Measurements from ENCODE around the gene FOXK1. TPM values are rescaled to one million over a fixed set of nuclear protein-coding genes. Genes with fewer than 3 reads are reported as not detected.
A peak's percentile ranks its signal among the peaks of the same experiment; 100 is the strongest.

FOXK1 gene
- total RNA-seq, 1 donor from 2014 or later, result 41.7 TPM

DNA sequence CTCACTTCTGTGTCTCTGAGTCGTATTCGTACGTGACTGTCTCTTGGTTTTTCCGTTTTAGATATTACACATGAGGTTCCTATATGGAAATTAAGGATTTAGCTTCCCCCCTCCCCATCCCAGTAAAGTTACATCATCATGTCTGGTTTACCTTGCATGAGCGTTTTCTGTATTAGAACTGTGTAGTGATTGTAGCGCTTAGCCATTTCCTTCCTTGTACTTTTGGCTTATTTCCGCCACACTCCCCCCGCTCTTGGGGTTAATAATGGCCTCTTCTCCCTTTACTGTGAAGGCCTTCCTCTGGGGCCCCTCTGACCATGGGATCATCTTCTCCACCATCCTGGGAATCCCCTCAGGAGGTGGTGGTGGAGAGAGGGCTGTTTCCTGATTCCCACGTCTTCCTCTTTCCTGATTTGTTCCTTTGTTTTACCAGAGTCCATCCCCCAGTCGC is 66.2 kb downstream of the FOXK1 start:
- H3K4me3 Mint-ChIP-seq (ENCODE audit: unreplicated experiment), result peak overlapping the region; percentile 30
- H3K27ac Mint-ChIP-seq (ENCODE audit: unreplicated experiment), result peak overlapping the region; percentile 59
- H3K27me3 Mint-ChIP-seq (ENCODE audit: unreplicated experiment), result peaks cover 7% of the 10 kb centered on the region
- no peak for DNase-seq
- no peaks in the 10 kb centered on the region for H3K36me3 Mint-ChIP-seq (ENCODE audit: unreplicated experiment)
- peaks cover 24% of the 10 kb centered on the region for H3K4me1 Mint-ChIP-seq (ENCODE audit: low read depth, unreplicated experiment)
- H3K9me3 Mint-ChIP-seq (ENCODE audit: unreplicated experiment), result peaks cover 2% of the 10 kb centered on the region
- TF ChIP-seq, protein P1, sequence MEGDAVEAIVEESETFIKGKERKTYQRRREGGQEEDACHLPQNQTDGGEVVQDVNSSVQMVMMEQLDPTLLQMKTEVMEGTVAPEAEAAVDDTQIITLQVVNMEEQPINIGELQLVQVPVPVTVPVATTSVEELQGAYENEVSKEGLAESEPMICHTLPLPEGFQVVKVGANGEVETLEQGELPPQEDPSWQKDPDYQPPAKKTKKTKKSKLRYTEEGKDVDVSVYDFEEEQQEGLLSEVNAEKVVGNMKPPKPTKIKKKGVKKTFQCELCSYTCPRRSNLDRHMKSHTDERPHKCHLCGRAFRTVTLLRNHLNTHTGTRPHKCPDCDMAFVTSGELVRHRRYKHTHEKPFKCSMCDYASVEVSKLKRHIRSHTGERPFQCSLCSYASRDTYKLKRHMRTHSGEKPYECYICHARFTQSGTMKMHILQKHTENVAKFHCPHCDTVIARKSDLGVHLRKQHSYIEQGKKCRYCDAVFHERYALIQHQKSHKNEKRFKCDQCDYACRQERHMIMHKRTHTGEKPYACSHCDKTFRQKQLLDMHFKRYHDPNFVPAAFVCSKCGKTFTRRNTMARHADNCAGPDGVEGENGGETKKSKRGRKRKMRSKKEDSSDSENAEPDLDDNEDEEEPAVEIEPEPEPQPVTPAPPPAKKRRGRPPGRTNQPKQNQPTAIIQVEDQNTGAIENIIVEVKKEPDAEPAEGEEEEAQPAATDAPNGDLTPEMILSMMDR (IDR thresholded peaks at IDR 0.05; ENCODE audit: partially characterized antibody, unreplicated experiment), result no peak

DNA sequence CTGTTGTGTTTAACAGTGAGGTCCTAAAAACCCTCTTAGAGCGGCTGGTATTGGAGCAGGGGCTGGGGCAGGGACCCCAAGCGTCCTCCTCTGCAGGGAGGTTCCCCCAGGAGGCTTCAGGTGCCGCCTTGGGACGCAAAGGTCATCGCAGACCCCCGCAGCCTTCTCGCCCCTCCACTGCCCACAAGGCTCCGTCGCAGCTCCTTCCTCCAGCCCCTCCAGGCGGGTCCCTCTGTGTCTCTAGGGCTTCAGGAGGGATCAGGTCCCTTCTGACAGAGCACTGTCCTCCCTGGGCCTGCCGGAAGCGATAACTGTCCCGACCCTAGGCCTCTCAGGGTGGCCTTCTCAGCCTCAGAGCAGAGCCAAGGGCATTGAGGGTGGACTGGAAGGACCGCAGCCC is 67.3 kb downstream of the FOXK1 start:
- no peak overlapping the region for H3K4me3 Mint-ChIP-seq (ENCODE audit: unreplicated experiment)
- H3K9me3 Mint-ChIP-seq (ENCODE audit: unreplicated experiment), result peaks cover 2% of the 10 kb centered on the region
- H3K4me1 Mint-ChIP-seq (ENCODE audit: low read depth, unreplicated experiment), result peaks cover 17% of the 10 kb centered on the region
- DNase-seq, result no peak
- H3K27me3 Mint-ChIP-seq (ENCODE audit: unreplicated experiment), result peaks cover 8% of the 10 kb centered on the region
- no peaks in the 10 kb centered on the region for H3K36me3 Mint-ChIP-seq (ENCODE audit: unreplicated experiment)
- peak overlapping the region; percentile 52 for H3K27ac Mint-ChIP-seq (ENCODE audit: unreplicated experiment)
- TF ChIP-seq, protein P1 (IDR thresholded peaks at IDR 0.05; ENCODE audit: partially characterized antibody, unreplicated experiment), result no peak

DNA sequence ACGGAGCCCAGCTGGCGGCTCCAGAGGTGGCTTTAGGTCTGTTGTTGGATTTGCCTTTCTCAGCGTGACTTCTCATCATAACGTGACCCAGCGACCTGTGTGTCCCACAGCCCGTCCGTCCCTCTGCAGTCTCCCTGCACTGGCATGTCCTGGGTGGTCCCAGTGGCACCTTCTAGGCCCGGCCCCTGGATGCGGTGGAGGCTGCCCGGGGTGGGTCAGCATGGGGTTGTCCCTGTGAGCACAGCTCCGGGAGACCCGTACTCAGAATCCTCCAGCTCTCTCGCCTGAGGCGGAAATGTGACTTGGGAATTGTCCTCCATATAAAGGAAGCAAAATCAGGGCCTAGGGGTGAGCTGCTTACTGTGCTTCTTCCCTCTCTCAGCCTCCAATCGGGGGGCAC is 67.7 kb downstream of the FOXK1 start:
- Mint-ChIP-seq H3K27ac (ENCODE audit: unreplicated experiment) (no peak overlapping the region), H3K36me3 (ENCODE audit: unreplicated experiment) (no peaks in the 10 kb centered on the region), H3K27me3 (ENCODE audit: unreplicated experiment) (peaks cover 8% of the 10 kb centered on the region), H3K9me3 (ENCODE audit: unreplicated experiment) (peaks cover 2% of the 10 kb centered on the region), H3K4me3 (ENCODE audit: unreplicated experiment) (no peak overlapping the region), H3K4me1 (ENCODE audit: low read depth, unreplicated experiment) (peaks cover 14% of the 10 kb centered on the region)
- TF ChIP-seq, protein P1 (IDR thresholded peaks at IDR 0.05; ENCODE audit: partially characterized antibody, unreplicated experiment), result no peak
- no peak for DNase-seq

DNA sequence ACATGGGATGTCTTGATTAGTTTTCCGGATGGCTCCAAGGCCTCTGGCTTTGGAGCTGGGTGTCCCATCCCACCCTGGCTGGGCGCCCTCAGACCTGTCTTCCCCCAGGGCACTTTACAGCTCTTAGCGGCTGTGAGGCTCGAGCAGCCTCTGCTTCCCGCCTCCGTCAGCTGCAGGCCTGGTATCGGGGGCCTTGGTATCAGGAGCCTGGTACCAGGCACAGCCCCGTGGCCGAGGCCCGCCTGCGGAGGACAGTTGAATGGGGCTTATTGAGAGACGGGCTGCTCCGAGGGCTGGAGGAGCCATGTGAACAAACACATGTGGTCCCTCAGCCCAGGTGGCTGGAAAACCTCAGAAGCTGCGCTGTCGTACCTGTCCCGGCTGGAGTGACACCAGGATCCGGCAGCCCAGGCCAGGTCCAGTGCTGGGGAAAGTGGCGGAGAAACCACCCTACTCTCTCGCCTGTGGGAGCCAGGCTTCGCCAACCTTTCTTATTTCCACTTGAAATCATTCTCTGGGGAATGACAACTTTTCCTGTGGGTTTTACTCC is 69.4 kb downstream of the FOXK1 start:
- no peak overlapping the region for H3K4me3 Mint-ChIP-seq (ENCODE audit: unreplicated experiment)
- peaks cover 10% of the 10 kb centered on the region for H3K4me1 Mint-ChIP-seq (ENCODE audit: low read depth, unreplicated experiment)
- TF ChIP-seq, protein P1 (IDR thresholded peaks at IDR 0.05; ENCODE audit: partially characterized antibody, unreplicated experiment), result no peak
- no peak overlapping the region for H3K27ac Mint-ChIP-seq (ENCODE audit: unreplicated experiment)
- DNase-seq, result no peak
- no peaks in the 10 kb centered on the region for H3K36me3 Mint-ChIP-seq (ENCODE audit: unreplicated experiment)
- peaks cover 6% of the 10 kb centered on the region for H3K27me3 Mint-ChIP-seq (ENCODE audit: unreplicated experiment)
- H3K9me3 Mint-ChIP-seq (ENCODE audit: unreplicated experiment), result no peaks in the 10 kb centered on the region

DNA sequence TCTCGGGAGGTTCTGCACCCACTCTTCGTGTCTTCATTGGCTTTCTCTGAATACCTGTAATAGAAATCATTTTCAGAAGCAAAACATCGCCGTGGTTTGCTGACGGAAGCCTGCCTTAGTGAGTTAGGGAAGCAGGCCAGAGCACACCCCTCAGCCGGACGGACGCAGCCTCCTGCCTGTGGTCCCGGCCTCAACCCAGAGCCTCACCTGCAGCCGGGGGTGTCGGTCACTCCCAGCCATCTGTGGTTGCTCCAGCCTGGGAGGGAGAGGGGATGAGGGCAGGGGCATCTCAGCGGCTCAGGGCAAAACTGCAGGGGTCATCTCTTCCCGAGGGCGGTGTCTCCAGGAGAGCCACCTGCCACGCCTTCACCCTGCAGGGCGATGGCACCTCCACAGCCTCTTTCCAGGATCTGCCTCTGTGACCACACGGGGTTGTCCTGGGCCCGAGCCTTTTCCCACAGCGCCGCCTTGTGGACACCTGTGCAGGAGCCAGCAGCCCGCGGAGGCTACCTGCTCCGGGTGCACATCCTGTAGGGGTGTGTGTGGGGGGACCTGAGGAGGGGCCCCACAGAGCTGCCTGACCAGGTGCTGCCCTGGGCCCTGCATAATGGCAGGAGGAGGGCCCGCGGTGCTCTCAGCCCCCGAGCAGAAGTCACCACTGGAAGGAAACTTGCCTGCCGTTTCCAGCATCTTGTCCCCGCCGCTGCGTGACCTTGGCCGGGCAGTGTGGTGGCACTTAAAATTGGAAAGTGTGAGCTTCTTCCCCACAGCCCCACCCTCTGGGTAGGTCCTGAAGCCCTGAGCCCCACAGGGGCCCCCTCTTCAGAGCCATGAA is 71.7 kb downstream of the FOXK1 start:
- no peak overlapping the region for H3K27ac Mint-ChIP-seq (ENCODE audit: unreplicated experiment)
- DNase-seq, result peak; percentile 89
- H3K4me3 Mint-ChIP-seq (ENCODE audit: unreplicated experiment), result no peak overlapping the region
- TF ChIP-seq, protein P1 (IDR thresholded peaks at IDR 0.05; ENCODE audit: partially characterized antibody, unreplicated experiment), result peak; percentile 94
- no peaks in the 10 kb centered on the region for H3K36me3 Mint-ChIP-seq (ENCODE audit: unreplicated experiment)
- peaks cover 2% of the 10 kb centered on the region for H3K4me1 Mint-ChIP-seq (ENCODE audit: low read depth, unreplicated experiment)
- H3K9me3 Mint-ChIP-seq (ENCODE audit: unreplicated experiment), result peaks cover 2% of the 10 kb centered on the region
- H3K27me3 Mint-ChIP-seq (ENCODE audit: unreplicated experiment), result peaks cover 6% of the 10 kb centered on the region

Data from glutamatergic neuron (in vitro differentiated cells).